Measurements from ENCODE around the gene TADA1. TPM values are rescaled to one million over a fixed set of nuclear protein-coding genes. Genes with fewer than 3 reads are reported as not detected.

TADA1 gene
- total and polyA plus RNA-seq, 8 donors = 5.4 to 43.8 (median 7.6) TPM

DNA sequence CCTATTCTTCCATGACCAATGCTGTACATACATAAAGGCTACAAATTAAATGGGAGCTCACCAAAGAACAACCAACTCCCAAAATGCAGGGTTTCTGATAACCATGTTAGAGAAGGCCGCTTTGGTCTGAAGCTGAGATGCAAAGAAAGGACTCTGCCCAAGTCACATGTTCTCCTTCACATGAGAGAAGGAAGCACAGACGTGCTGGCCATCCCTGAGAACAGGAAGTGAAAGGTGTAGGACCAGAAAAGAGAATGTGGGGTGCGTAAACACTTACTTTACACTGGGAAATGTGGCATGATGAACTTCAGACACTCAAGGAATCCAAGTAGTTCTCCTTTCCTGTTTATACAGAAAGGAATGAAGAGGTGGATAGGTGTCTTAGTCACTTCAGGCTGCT lies 31.7 kb upstream of the TADA1 start:
- DNase-seq = no peak
- no peaks in the 10 kb centered on the region for H3K36me3 ChIP-seq
- no peaks in the 10 kb centered on the region for H3K27me3 ChIP-seq
- intact Hi-C loops (cut with DNase I; ENCODE audit: low total_unique reads) = loop anchor here (5.0 kb wide), 1 partner anchor 150 kb away; no protein-coding TSS in a partner anchor
- no peak overlapping the region for H3K27ac ChIP-seq
- 63 to 72% (median 69%) methylated on average over 3 of the region's 3 CpGs for WGBS, 5 donors
- TF ChIP-seq POLR2AphosphoS5 (IDR thresholded peaks at IDR 0.05) = no peak
- no peak for TF ChIP-seq POLR2A (IDR thresholded peaks at IDR 0.05)
- TF ChIP-seq, protein P1, sequence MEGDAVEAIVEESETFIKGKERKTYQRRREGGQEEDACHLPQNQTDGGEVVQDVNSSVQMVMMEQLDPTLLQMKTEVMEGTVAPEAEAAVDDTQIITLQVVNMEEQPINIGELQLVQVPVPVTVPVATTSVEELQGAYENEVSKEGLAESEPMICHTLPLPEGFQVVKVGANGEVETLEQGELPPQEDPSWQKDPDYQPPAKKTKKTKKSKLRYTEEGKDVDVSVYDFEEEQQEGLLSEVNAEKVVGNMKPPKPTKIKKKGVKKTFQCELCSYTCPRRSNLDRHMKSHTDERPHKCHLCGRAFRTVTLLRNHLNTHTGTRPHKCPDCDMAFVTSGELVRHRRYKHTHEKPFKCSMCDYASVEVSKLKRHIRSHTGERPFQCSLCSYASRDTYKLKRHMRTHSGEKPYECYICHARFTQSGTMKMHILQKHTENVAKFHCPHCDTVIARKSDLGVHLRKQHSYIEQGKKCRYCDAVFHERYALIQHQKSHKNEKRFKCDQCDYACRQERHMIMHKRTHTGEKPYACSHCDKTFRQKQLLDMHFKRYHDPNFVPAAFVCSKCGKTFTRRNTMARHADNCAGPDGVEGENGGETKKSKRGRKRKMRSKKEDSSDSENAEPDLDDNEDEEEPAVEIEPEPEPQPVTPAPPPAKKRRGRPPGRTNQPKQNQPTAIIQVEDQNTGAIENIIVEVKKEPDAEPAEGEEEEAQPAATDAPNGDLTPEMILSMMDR (IDR thresholded peaks at IDR 0.05) = no peak
- TF ChIP-seq EP300 (IDR thresholded peaks at IDR 0.05) = no peak
- H3K4me1 ChIP-seq = peaks cover 0 to 6% (median 2%) of the 10 kb centered on the region in 4 donors
- H3K9me3 ChIP-seq = no peaks in the 10 kb centered on the region
- H3K4me3 ChIP-seq = no peak overlapping the region

DNA sequence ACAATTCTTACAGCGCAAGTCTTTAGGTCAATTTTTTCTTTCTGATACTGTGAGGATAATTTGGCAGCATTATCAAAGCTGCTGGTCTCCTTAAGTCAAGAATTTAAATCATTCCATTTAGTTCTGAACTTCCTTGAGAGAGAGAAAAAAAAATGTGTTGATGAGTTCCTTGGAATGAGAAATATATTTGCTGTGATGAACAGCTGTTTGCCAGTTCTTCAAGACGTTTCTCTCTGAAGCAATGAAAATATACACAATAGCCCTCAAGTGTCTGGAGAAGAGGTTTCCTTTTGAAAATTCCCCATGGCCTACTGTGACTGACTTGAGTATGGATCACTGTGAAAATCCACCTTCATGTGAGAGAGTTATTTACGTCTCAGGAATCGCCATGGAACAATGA lies 31.0 kb upstream of the TADA1 start:
- WGBS, 5 donors = 77 to 83% (median 82%) methylated on average over 4 of the region's 4 CpGs
- DNase-seq = no peak
- Histone ChIP-seq H3K27me3 (no peaks in the 10 kb centered on the region), H3K27ac (no peak overlapping the region), H3K4me1 (peaks cover 0 to 6% (median 2%) of the 10 kb centered on the region in 4 donors), H3K9me3 (no peaks in the 10 kb centered on the region), H3K36me3 (no peaks in the 10 kb centered on the region), H3K4me3 (no peak overlapping the region)
- intact Hi-C loops (cut with DNase I; ENCODE audit: low total_unique reads) = loop anchor here (5.0 kb wide), 1 partner anchor 150 kb away; no protein-coding TSS in a partner anchor
- TF ChIP-seq POLR2AphosphoS5 (IDR thresholded peaks at IDR 0.05) (no peak), EP300 (IDR thresholded peaks at IDR 0.05) (no peak), POLR2A (IDR thresholded peaks at IDR 0.05) (no peak)
- TF ChIP-seq, protein P1 (IDR thresholded peaks at IDR 0.05) = no peak

GRCh38 chr1:166906647-166907046 lies 30.6 kb upstream of the TADA1 start:
- DNase-seq = no peak
- TF ChIP-seq POLR2A (IDR thresholded peaks at IDR 0.05) = no peak
- TF ChIP-seq, protein P1 (IDR thresholded peaks at IDR 0.05) = no peak
- TF ChIP-seq EP300 (IDR thresholded peaks at IDR 0.05) = no peak
- Histone ChIP-seq H3K4me1 (peaks cover 0 to 6% (median 2%) of the 10 kb centered on the region in 4 donors), H3K36me3 (no peaks in the 10 kb centered on the region), H3K27ac (no peak overlapping the region), H3K9me3 (no peaks in the 10 kb centered on the region), H3K27me3 (no peaks in the 10 kb centered on the region), H3K4me3 (no peak overlapping the region)
- intact Hi-C loops (cut with DNase I; ENCODE audit: low total_unique reads) = loop anchor here (5.0 kb wide), 1 partner anchor 151 kb away; no protein-coding TSS in a partner anchor
- 58 to 83% (median 78%) methylated on average over 3 of the region's 3 CpGs for WGBS, 5 donors

DNA sequence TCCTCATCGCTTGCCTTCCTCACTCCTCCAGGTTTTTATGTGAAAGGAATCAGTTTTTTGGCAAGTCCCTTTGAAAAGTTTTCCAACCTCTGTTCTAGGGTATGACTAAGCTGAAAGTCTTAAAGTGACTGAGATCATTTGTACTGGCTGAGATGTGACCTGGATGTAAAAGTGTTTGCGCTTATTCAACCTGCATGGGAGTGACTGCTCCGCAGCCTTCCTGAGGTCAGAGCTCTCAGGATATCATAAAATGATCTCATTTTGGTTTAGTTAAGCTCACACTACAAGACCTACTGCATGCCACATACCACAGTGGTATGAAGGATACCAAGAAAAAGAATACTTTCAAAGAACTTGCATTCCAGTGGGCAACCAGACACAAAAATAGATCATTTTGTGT lies 29.8 kb upstream of the TADA1 start:
- H3K27me3 ChIP-seq = no peaks in the 10 kb centered on the region
- intact Hi-C loops (cut with DNase I; ENCODE audit: low total_unique reads) = loop anchor here (5.0 kb wide), 1 partner anchor 151 kb away; no protein-coding TSS in a partner anchor
- no peaks in the 10 kb centered on the region for H3K9me3 ChIP-seq
- no peak overlapping the region for H3K4me3 ChIP-seq
- TF ChIP-seq EP300 (IDR thresholded peaks at IDR 0.05) (no peak), POLR2A (IDR thresholded peaks at IDR 0.05) (no peak), POLR2AphosphoS5 (IDR thresholded peaks at IDR 0.05) (no peak)
- TF ChIP-seq, protein P1 (IDR thresholded peaks at IDR 0.05) = no peak
- H3K4me1 ChIP-seq = peaks cover 0 to 6% (median 2%) of the 10 kb centered on the region in 4 donors
- no peak overlapping the region for H3K27ac ChIP-seq
- DNase-seq = no peak
- H3K36me3 ChIP-seq = no peaks in the 10 kb centered on the region
- 71 to 87% (median 84%) methylated on average over 3 of the region's 3 CpGs for WGBS, 5 donors

All from stomach (tissue), 9 donors.